ENCODE measurements around the gene STK11.
A peak's percentile ranks its signal among the peaks of the same experiment; 100 is the strongest.
"Not testable (repeated sequence)": the region's sequence is repeated elsewhere in the genome, so short reads cannot be mapped to it uniquely, and the experiment has no call there.

STK11 gene

GRCh38 chr19:1169411-1169791 is 36.2 kb upstream of the STK11 start:
- no peak for DNase-seq

DNA sequence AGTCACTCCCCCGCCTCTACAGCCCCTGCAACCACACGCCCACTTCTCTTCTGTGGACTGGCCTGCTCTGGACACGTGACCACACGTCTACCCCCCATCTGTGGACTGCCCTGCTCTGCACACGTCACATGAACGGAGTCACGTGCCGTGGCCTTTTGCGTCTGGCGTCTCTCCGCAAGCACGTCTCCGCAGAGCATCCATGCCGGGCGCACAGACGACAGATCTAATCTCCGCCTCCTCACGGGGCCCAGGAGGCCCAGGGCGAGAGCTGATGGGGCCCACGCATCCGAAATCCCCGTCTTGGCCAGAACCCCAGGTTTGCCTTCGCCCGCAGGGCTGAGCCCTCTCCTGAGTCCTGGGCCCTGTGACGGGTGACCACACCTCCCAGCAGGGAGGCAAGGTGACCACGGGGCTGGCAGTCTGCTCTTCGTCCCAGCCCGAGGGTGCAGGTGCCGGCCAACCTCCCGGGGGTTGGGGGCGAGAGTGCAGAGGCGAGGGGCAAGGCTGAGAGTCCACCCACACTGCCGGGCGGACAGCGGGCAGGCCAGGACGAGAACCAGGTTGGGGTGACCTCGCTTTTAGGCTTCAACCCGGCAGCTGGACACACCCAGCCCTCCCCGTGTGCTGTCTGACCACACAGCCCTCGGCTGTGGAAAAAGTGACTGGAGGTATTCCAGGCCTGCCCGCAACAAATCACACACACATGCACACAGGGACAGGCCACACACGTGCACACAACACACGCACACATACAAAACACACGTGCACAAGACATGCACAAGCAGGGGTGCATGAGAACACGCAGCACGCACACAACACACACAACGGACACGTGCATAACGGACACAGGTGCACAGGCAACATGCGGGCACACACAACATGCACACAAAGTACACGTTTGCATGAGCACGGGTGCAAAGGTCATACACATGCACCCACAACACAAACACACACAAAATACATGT is 35.4 kb upstream of the STK11 start:
- DNase-seq = no peak

- no peak for DNase-seq
Observed at GRCh38 chr19:1170938-1171754, 34.4 kb upstream of the STK11 start.

GRCh38 chr19:1171755-1172352 is 33.7 kb upstream of the STK11 start:
- DNase-seq = no peak

DNA sequence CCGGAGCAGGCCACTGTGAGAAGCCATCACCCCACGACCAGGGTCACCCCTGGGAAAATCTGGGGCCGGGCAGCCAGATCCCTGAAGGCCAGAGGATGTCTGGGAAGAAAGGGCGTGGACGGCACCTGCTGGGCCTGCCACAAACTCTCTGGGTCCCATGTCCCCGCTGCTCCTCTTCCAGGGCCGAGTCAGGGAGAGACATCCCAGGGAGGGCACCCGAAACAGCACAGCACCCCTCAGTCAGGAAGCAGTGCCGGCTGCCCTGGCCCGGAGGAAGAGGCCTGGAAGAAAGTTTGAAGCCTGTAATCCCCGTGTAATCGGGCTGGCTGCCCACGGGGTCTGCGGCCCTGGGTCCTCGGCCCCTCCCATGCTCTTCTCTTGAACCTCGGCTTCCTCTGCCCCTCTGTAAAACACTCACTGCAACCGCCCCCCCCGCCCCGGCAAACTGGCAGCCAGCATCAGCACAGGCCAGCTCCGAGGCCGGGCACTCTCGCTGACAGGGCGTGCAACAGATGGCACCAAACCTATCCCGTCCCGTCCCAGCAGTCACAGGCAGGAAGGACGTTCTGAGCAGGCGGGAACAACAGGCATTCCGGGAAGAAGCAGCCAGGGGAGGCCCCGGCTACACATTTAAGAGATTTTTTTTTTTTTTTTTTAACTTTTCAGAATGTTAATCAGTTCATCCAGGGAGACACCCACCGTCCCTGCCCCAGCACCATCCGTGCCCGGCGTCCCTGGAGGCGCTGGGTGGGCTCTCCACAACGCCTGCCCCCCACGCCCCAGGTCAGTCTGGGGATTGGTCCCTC is 33.0 kb upstream of the STK11 start:
- peak; percentile 68 for DNase-seq

- no peak for DNase-seq
Observed at GRCh38 chr19:1173159-1173844, 32.3 kb upstream of the STK11 start.

DNA sequence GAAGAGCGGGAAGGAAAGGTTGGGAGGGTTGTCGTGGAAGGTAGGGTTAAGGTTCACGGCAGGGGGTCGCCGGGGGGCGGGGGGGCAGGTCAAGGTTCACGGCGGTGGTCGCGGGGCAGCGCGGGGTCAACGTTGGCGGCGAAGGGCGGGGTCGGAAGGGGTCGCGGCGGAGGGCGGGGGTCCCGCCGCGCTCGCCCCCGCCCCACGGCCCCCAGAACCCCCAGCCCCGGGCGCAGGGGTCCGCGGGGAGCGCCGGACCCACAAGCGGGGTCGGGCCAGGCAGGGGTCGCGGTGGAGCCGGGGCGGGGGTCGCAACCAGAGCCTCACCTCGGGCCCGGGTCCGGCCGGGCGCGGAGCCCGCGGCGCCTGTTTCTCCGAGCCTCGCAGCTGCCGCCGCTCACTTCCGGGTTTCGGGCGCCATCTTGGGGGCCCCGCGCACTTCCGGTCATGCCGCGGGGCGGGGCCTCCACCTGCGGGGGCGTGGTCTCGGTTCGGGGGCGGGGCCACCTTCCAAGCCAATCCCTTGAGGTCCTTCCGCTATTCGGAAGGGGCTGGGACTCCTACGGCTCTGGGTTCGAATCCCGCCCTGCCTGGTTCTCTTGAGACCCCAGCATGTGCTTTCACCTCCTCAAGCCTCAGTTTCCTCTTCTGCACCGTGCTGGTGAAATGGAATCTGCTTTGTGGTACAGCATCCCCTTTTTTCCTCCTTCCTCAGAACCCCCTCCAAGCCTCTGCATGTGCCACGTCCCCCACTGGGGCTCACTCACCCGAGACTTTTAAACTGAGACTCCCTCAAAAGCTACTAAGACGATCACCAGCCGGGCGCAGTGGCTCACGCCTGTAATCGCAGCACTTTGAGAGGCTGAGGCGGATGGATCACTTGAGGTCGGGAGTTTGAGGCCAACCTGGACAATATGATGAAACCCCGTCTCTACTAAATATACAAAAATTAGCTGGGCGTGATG is 31.5 kb upstream of the STK11 start, which contains the start of gene SBNO2:
Gene SBNO2, minus strand, starts transcription at position 424 of the 965 bp plus-strand sequence. CDS start 19,992 bp downstream, outside the sequence.
- peak; percentile 90 for DNase-seq

DNA sequence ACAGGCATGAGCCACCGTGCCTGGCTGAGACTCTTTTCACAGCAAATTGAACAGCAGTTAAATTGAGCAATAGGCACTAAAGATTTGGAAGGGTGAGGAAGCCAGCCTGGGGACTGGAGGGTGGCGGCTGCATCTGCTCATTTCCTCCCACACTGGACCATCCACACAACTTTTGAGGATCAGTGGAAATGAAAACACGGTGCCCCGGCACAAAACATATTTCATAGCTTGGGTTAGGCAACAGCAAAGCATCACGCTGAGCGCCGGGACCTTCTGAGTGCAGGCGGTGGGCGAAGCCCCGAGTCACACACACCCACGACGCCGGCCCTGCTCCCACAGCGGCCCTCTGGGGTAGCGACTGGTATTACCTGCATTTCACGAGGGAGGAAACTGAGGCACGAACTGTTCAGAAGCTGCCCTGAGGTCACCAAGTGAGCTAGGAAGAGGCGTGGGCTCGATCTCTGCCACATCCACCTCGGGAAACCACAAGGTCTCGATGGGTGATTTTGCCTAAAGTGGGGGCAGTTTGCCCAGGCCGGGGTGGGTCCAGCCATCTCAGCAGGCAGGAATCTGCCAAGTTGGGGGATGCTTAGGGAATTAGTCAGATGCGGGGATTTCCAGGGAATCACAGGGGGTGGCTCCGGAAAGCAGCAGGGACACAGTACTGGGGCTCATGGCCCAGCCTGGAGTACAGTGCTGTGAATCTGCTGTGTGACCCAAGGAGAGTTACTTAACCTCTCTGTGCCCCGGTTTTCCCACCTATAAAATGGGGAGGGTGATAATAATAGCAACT is 28.1 kb upstream of the STK11 start:
- DNase-seq = peak; percentile 98

- DNase-seq = no peak
Observed at GRCh38 chr19:1181606-1182005, 24.0 kb upstream of the STK11 start.

- DNase-seq = no peak
Observed at GRCh38 chr19:1182068-1182467, 23.5 kb upstream of the STK11 start.

DNA sequence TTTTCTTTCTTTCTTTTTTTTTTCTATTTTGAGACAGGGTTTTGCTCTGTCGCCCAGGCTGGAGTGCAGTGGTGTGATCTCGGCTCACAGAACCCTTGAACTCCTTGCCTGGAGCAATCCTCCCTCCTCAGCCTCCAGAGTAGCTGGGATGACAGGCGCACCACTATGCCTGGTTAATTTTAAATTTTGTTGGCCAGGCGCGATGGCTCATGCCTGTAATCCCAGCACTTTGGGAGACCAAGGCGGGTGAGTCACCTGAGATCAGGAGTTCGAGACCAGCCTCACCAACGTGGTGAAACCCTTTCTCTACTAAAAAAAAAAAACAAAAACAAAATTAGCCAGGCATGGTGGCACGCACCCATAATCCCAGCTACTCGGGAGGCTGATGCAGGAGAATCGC is 22.9 kb upstream of the STK11 start:
- no peak for DNase-seq

DNA sequence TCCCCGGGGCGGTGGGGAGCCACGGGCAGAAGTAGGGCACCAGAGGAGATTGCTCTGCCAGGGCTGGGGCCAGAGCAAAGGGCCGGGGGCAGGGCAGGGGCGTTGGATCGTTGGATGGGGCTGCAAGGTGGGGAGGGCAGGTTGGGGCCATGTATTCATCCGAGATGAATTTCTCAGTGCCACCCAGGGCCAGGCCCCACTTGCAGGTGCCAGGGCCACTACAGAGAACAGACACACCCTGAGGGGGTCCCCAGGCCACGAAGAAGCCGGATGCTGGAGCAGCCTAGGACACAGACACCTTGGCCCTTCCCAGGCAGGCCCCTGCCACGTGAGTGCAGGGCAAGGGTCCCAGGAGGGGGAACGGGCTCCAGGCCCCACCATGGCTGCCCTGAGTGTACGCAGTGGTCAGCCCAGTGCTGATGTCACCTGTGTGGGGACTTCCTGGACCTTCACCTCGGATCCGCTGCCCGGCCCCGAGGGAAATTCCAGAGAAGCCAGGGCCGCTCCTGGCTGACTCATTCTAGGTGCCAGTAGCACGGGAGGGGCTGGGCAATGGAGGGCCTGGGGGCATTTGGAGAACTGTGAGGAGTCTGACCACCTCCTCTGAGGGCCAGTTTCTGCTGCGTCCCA is 21.9 kb upstream of the STK11 start:
- no peak for DNase-seq

GRCh38 chr19:1189419-1189818 is 16.2 kb upstream of the STK11 start:
- DNase-seq = no peak

- DNase-seq = no peak
Observed at GRCh38 chr19:1199531-1199930, 6.0 kb upstream of the STK11 start.

DNA sequence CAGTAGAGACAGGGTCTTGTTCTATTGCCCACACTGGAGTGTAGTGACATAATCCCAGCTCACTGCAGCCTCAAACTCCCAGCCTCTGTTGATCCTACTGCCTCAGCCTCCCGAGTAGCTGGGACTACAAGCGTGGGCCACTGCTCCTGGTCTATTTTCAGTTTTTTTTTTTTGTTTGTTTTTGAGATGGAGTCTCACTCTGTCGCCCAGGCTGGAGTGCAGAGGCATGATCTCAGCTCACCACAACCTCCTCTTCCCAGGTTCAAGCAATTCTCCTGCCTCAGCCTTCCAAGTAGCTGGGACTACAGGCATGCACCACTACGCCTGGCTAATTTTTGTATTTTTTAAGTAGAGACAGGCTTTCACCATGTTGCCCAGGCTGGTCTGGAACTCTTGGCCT is 5.0 kb upstream of the STK11 start:
- not testable (repeated sequence) for DNase-seq

GRCh38 chr19:1206150-1206863 is 729 bp downstream of the STK11 start:
- DNase-seq = no peak

- no peak for DNase-seq
Observed at GRCh38 chr19:1206864-1207450, 1.4 kb downstream of the STK11 start.

GRCh38 chr19:1208830-1209229 is 3.3 kb downstream of the STK11 start:
- not testable (repeated sequence) for DNase-seq
